Pancreas (tissue), 10 donors: ENCODE data around the gene TRAF2. TPM values are rescaled to one million over a fixed set of nuclear protein-coding genes. Genes with fewer than 3 reads are reported as not detected.
"Not testable (repeated sequence)": the region's sequence is repeated elsewhere in the genome, so short reads cannot be mapped to it uniquely, and the experiment has no call there.

ENCODE experiments used
- ATAC-seq, 4 donors: fragments of 200-7000 bp; cut with Tn5 transposase; one replicate each; pipeline versions ENCODE4 v1.8.0 to v1.9.1; 2020; ENCODE audit warnings: mild to moderate bottlenecking in 4 of 4, moderate library complexity in 4 of 4
- DNase-seq, 6 donors: peaks; one replicate each; pipeline ENCODE4 v3.0.0-alpha.2; 2020
- FAIRE-seq: peaks from 2 replicates; lab custom pipeline; 2012; peaks lifted over from hg19 to GRCh38; lab: Jason Lieb, UNC
- H3K27ac ChIP-seq, 4 donors: fragments of 200-600 bp; sonication (generic); 1 replicate in 3 of 4; 2 replicates in 1 of 4; pipeline versions ENCODE4 v1.5.0 to v1.8.0; 2020
- H3K27me3 ChIP-seq, 4 donors: fragments of 200-600 bp; one replicate each; pipeline ENCODE4 v1.8.0; 2021
- H3K36me3 ChIP-seq, 3 donors: fragments of 200-600 bp; sonication (generic) in 1 of 3; one replicate each; pipeline versions ENCODE4 v1.5.0 to v1.8.0; 2020 to 2021
- H3K4me1 ChIP-seq, 3 donors: fragments of 200-600 bp; one replicate each; pipeline ENCODE4 v1.8.0; 2021
- H3K4me3 ChIP-seq, 4 donors: fragments of 200-600 bp; sonication (generic) in 2 of 4; one replicate each; pipeline versions ENCODE4 v1.5.0 to v1.8.0; 2020 to 2021
- H3K9me3 ChIP-seq, 4 donors: fragments of 200-600 bp; one replicate each; pipeline ENCODE4 v1.8.0; 2021
- WGBS, 2 donors: extraction: QIAGEN DNeasy Blood & Tissue Kit; methylation state at CpG; one replicate each; pipeline ENCODE4 v1.1.7; 2013; 5-methylcytosine and 5-hydroxymethylcytosine counted together
- intact Hi-C, 3 donors: fragments of 100-400 bp; cut with DNase I; formaldehyde crosslinking; loops; one replicate each; pipeline versions ENCODE4 v1.11.1 to v1.14.2; 2022
- polyA plus RNA-seq, 2 donors: library from polyadenylated mRNA; stranded (reverse); fragments of 200-250 nt; gene quantifications; one replicate each; pipeline ENCODE4 v1.2.3, GENCODE V29; 2013
- total RNA-seq, 6 donors: library from RNA; stranded (reverse); fragmentation: NEBNext Ultra II Directional in 4 of 6; extraction: Animal tissue kit (Norgen Biotek cat#: 25700) in 4 of 6; gene quantifications; one replicate each; pipeline versions ENCODE4 v1.2.1 to v1.2.4, GENCODE V29; 2021 to 2023
- TF ChIP-seq, protein P1 (sequence below), 4 donors: fragments of 200-600 bp; sonication (generic) in 3 of 4; IDR thresholded peaks; one replicate each; pipeline versions ENCODE4 v1.5.0 to v1.8.0; 2021; ENCODE audit warnings: antibody characterized with exemption in 4 of 4
- donor health status: healthy with polysubstance abuse.
- donor health status: DM: no; HTN: no; CAD: no; lungs with moderate emphysema.
- donor health status: DM: no; HTN: no; CAD: no.
- donor health status: control.
- donor health status: control.
- donor health status: Bipolar disorder and iron deficiency.
- donor health status: DM: yes; HTN: yes; CAD: no.
- donor health status: DM: no; HTN: no; CAD: no.
- donor health status: DM: no; HTN: no; CAD: no.
- donor health status: DM: yes; HTN: yes; CAD: no.

The TRAF2 gene, protein sequence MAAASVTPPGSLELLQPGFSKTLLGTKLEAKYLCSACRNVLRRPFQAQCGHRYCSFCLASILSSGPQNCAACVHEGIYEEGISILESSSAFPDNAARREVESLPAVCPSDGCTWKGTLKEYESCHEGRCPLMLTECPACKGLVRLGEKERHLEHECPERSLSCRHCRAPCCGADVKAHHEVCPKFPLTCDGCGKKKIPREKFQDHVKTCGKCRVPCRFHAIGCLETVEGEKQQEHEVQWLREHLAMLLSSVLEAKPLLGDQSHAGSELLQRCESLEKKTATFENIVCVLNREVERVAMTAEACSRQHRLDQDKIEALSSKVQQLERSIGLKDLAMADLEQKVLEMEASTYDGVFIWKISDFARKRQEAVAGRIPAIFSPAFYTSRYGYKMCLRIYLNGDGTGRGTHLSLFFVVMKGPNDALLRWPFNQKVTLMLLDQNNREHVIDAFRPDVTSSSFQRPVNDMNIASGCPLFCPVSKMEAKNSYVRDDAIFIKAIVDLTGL
- 10 to 100 TPM in 1 of 6 donors, 1 to 10 TPM in 5; 4.8 to 13.4 (median 6.9) TPM for total RNA-seq
- polyA plus RNA-seq = 10 to 100 TPM; 14.4 TPM

DNA sequence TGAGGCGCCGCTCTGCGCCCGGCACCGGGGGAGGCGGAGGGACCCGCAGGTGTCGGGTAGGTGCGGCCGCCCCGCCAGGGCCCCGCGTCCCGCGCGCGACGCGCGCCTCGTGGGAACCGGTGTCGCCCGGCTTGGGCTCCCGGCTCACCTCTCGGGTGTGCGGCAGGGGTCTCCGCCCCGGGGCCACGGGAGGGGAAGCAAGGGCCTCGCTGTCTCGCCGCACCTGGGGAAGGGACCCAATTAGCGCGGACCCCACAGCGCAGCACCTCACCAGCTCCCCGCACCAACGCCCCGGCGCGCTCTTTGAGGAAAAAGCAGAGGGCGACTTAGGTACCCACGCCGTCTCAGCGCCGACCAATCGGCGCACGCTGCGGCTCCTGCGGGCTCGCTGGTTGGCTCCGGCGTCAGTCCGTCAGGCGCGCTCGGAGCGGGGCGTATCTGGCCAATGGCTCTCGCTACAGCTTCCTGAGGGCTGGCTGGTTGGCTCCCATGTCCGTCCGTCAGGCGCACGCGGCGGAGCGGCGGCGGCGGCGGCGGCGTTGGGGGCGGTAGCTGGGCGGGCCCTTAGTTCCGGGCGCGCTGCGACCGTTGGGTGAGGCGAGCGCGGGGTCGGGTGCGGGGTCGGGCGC lies at the start of gene TRAF2:
TSS of gene TRAF2 (plus strand) at position 567 of the 629 bp plus-strand sequence. CDS start 12,225 bp downstream, outside the sequence.
- Histone ChIP-seq H3K36me3 (no peaks in the 10 kb centered on the region), H3K4me1 (peaks cover 0 to 33% (median 7%) of the 10 kb centered on the region in 3 donors), H3K9me3 (no peaks in the 10 kb centered on the region), H3K4me3 (peak within 1 kb of the TSS; percentile 68 to 97 (median 84)), H3K27me3 (no peaks in the 10 kb centered on the region), H3K27ac (peak within 1 kb of the TSS in 3 of 4 donors; percentile 46 to 92 (median 91))
- peak; percentile 92 to 98 (median 96) for ATAC-seq
- peak; percentile 97 to 99 (median 98) for DNase-seq
- intact Hi-C loops = no loop called here
- TF ChIP-seq, protein P1, sequence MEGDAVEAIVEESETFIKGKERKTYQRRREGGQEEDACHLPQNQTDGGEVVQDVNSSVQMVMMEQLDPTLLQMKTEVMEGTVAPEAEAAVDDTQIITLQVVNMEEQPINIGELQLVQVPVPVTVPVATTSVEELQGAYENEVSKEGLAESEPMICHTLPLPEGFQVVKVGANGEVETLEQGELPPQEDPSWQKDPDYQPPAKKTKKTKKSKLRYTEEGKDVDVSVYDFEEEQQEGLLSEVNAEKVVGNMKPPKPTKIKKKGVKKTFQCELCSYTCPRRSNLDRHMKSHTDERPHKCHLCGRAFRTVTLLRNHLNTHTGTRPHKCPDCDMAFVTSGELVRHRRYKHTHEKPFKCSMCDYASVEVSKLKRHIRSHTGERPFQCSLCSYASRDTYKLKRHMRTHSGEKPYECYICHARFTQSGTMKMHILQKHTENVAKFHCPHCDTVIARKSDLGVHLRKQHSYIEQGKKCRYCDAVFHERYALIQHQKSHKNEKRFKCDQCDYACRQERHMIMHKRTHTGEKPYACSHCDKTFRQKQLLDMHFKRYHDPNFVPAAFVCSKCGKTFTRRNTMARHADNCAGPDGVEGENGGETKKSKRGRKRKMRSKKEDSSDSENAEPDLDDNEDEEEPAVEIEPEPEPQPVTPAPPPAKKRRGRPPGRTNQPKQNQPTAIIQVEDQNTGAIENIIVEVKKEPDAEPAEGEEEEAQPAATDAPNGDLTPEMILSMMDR (IDR thresholded peaks at IDR 0.05) = no peak
- FAIRE-seq = no peak
- WGBS, 2 donors = 1% methylated on average over 35 to 88 of the region's 88 CpGs

DNA sequence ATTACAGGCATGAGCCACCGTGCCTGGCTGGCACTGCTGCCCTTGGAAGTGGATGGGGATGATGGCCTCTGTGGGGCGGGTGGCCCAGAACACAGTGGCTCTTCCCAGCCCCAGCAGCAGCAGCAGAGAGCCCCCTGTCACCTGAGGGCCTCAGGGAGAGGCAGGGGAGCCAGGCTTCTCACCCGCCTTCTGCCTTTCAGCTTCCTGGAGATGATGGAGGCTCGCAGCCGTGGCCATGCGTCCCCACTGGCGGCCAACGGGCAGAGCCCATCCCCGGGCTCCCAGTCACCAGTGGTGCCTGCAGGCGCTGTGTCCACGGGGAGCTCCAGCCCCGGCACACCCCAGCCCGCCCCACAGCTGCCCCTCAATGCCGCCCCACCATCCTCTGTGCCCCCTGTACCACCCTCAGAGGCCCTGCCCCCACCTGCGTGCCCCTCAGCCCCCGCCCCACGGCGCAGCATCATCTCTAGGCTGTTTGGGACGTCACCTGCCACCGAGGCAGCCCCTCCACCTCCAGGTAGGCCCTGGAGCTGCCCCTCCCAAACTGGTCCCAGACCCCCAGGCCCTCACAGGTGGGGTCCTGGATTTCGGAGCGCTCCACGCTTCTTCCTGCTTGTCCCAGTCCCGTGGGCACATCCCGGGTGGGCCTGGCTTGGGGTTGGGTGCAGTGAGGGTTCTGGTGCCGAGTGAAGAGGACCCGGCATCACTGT lies 49.0 kb upstream of the TRAF2 start:
- no peaks in the 10 kb centered on the region for H3K27me3 ChIP-seq
- no peak for FAIRE-seq
- DNase-seq = peak in 3 of 6 donors; percentile 4 to 84 (median 43)
- no peak overlapping the region for H3K27ac ChIP-seq
- TF ChIP-seq, protein P1 (IDR thresholded peaks at IDR 0.05) = no peak
- no peaks in the 10 kb centered on the region for H3K9me3 ChIP-seq
- ATAC-seq = no peak
- no peak overlapping the region for H3K4me3 ChIP-seq
- intact Hi-C loops = no loop called here
- WGBS, 2 donors = 89 to 91% methylated on average over 24 to 27 of the region's 27 CpGs
- H3K36me3 ChIP-seq = peaks cover 0 to 14% (median 0%) of the 10 kb centered on the region in 3 donors
- peaks cover 15 to 19% (median 17%) of the 10 kb centered on the region in 3 donors for H3K4me1 ChIP-seq

DNA sequence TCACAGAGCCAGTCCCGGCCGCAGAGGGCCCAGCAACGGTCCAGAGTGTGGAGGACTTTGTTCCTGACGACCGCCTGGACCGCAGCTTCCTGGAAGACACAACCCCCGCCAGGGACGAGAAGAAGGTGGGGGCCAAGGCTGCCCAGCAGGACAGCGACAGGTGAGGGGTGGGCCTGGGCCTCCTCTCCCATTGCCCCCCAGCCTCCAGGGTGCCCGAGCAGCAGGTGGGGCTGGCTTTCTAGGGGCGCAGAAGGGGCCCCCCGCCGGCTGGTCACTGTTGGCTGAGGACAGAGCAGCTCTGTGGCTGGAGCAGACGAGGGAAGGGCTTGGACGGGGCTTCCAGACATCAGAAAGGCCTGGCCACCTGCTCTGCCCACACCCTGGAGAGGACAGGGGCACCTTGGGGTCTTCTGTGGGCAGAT lies 48.4 kb upstream of the TRAF2 start:
- ATAC-seq, H3K27ac ChIP-seq, FAIRE-seq, H3K9me3 ChIP-seq, H3K27me3 ChIP-seq, H3K4me3 ChIP-seq, intact Hi-C loops: not testable (repeated sequence)
- peaks cover 15 to 20% (median 19%) of the 10 kb centered on the region in 3 donors for H3K4me1 ChIP-seq
- H3K36me3 ChIP-seq = peaks cover 0 to 12% (median 0%) of the 10 kb centered on the region in 3 donors
- WGBS, 2 donors = 87 to 94% methylated on average over 13 to 15 of the region's 15 CpGs
- peak in 2 of 6 donors; percentile 6 to 15 for DNase-seq

DNA sequence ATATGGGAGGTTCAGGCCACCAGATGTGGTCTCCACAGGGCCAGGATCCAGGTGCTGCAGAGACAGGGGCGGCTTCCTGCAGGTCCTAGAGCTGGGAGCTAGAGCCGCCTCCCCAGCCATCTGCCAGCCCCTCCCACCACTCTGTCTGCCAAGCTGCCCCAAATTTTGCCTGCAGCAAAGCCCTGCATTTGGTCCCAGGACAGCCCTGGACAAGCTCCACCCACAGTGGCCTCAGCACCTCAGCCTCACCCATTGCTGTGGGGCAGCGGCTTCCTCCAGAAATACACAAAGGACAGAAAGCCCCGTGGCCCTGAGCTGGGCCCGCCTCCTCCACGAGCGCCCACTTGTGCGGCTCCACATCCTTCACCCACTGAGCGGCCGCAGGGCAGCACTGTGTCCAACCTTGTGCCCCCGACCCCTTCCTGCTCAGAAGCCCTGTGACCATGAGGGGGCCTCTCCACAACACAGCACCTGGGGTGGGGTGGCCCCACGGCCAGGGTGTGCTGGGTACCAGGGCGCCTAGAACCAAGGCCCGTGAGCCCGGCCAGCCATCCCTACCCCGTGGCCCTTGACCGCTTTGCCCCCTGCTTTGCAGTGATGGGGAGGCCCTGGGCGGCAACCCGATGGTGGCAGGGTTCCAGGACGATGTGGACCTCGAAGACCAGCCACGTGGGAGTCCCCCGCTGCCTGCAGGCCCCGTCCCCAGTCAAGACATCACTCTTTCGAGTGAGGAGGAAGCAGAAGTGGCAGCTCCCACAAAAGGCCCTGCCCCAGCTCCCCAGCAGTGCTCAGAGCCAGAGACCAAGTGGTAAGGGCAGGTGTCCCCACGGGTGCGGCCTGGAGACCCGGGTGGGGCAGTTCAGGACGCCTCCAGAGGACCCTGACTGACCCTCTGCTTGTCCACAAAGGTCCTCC lies 47.7 kb upstream of the TRAF2 start:
- H3K36me3 ChIP-seq = peaks cover 0 to 12% (median 0%) of the 10 kb centered on the region in 3 donors
- no peaks in the 10 kb centered on the region for H3K9me3 ChIP-seq
- WGBS, 2 donors = 84% methylated on average over 29 of the region's 29 CpGs
- no peaks in the 10 kb centered on the region for H3K27me3 ChIP-seq
- intact Hi-C loops = no loop called here
- no peak for ATAC-seq
- peak in 4 of 6 donors; percentile 21 to 72 (median 38) for DNase-seq
- TF ChIP-seq, protein P1 (IDR thresholded peaks at IDR 0.05) = no peak
- H3K4me3 ChIP-seq = no peak overlapping the region
- H3K27ac ChIP-seq = no peak overlapping the region
- FAIRE-seq = no peak
- peaks cover 21 to 26% (median 26%) of the 10 kb centered on the region in 3 donors for H3K4me1 ChIP-seq
